Erythroblast (primary cell): ENCODE results near the gene RPUSD3.
"Not testable (repeated sequence)": the region's sequence is repeated elsewhere in the genome, so short reads cannot be mapped to it uniquely, and the experiment has no call there.

Experiments used
- DNase-seq, 2 experiments: peaks; one replicate each; lab custom pipeline; 2025; lab: John Stamatoyannopoulos, UW
- GATA1 ChIP-seq: IDR thresholded peaks from 2 replicates; pipeline ENCODE4 v1.6.1; 2011; ENCODE audit warnings: low read depth, mild to moderate bottlenecking, control low read depth, low read length, moderate library complexity
- POLR2A ChIP-seq: IDR thresholded peaks from 2 replicates; pipeline ENCODE4 v1.6.1; 2011; ENCODE audit warnings: mild to moderate bottlenecking, low read length

RPUSD3 gene

DNA sequence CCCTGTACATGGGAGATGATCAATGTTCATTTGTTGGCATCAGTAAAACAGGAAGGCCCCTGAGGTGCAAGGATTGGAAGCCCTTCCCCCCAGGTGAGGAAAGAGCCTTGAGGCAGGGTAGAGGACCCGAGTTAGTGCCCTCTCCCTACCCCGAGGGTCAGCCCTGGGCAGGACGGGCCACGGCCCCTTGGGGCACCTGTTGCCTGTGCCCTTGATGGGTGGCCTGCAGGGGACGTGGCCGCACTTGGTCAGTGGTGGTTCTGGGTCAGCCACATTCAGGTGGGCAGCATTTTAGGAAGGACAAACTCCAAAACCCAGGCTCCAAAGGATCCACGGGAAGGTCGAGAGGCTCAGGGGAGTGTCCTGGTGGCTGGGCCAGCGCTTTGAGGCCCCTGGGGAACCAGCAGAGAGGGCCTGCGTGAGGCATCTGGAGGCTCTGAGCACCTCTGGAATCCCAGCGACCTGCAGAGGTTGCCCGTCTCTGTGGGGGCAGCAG is 15.8 kb upstream of the RPUSD3 start:
- DNase-seq: no peak
- TF ChIP-seq GATA1: no peak
- no peak for TF ChIP-seq POLR2A

DNA sequence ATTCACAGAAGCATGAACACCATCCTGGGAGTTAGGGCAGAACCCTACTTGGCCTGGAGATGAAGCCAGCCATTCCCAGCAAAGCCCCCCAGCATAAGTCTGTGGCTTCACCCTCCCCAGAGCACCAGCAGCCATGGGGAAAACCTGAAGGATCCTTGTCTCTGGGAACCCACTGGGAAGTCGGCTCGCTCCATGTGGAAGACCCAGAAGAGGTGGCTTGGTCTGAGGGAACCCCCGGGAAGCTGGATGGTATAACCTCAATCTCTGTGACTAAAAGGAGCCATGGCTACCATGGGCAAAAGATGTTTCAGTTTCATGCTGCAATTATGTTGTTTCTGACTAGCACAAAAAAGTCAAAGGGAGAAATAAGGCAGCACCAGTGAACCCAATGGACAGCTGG is 11.8 kb upstream of the RPUSD3 start:
- TF ChIP-seq POLR2A (no peak), GATA1 (no peak)
- DNase-seq: no peak

- DNase-seq: not testable (repeated sequence)
These were observed 10.6 kb upstream of the RPUSD3 start for GRCh38 chr3:9854291-9854940.

GRCh38 chr3:9852528-9852927 is 8.7 kb upstream of the RPUSD3 start:
- DNase-seq: no peak
- no peak for TF ChIP-seq GATA1
- TF ChIP-seq POLR2A: no peak

GRCh38 chr3:9851926-9852325 is 8.1 kb upstream of the RPUSD3 start:
- not testable (repeated sequence) for DNase-seq

DNA sequence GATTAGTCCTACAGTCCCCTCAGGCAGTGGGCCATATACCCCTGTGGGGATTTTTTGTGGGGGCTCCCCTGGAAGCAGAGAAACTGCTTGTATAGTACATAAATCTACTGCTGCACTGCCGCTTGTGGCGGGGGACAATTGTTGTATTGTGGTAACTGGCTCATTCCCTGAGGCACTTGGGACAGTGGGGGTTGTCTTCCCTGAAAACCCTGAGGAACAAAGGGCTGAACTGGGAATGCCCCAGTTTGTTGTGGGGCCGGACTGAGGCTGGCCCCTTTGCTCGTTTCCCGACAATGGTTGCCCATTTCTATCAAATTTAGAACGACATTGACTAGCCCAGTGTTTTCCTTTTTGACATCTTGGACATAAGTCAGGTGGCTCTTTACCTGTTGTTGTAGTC is 7.6 kb upstream of the RPUSD3 start:
- DNase-seq: not testable (repeated sequence)

DNA sequence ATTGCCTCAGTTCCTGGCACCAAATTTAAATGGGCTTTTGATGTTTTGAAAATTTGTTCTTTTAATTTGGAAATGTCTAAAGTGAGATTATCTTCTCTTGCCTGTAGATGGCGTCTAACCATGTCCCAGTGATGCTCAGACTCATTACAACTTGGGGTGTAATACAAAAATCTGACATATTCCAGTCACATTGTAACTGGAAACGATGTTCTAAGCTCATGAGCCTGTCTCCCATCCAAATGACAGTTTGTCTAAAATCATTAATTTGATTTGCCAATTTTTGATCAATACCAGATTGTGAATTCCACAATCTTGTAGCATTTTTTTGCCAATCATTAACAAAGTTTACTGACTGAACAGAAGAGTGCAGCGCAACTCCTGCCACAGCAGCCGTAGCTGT is 5.1 kb upstream of the RPUSD3 start:
- peak; percentile 36 to 49 for DNase-seq

GRCh38 chr3:9847870-9848269 is 4.1 kb upstream of the RPUSD3 start:
- DNase-seq: not testable (repeated sequence)

GRCh38 chr3:9846931-9847488 is 3.2 kb upstream of the RPUSD3 start:
- no peak for DNase-seq
- TF ChIP-seq POLR2A (no peak), GATA1 (no peak)

GRCh38 chr3:9846231-9846630 is 2.4 kb upstream of the RPUSD3 start:
- no peak for TF ChIP-seq POLR2A
- TF ChIP-seq GATA1: no peak
- DNase-seq: no peak

DNA sequence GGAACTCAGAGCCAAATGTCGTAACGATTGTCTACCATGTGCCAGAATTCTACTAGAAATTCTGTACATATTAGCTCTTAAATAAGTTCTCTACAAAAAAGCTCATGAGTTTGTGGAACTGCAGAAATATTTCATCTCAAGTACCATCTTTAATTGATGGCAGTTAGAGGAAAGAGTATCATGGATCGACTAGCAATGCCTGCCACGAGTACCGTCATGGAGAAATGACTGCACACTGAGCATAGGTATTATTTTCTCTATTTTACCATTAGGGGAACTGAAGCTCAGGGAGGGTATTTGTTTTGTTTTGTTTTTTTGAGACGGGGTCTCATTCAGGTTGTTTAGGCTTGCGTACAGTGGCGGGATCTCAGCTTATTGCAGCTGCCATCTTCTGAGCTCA is 2.8 kb downstream of the RPUSD3 start:
- TF ChIP-seq GATA1 (no peak), POLR2A (no peak)
- no peak for DNase-seq

GRCh38 chr3:9838856-9839255 is 5.0 kb downstream of the RPUSD3 start:
- no peak for DNase-seq
- TF ChIP-seq POLR2A (no peak), GATA1 (no peak)

- TF ChIP-seq GATA1 (no peak), POLR2A (no peak)
- no peak for DNase-seq
These were observed 5.9 kb downstream of the RPUSD3 start for GRCh38 chr3:9837701-9838582.

- TF ChIP-seq POLR2A (no peak), GATA1 (no peak)
- DNase-seq: no peak
These were observed 9.1 kb downstream of the RPUSD3 start for GRCh38 chr3:9834520-9835380.
